ENCODE measurements around the gene TIMM10B. TPM values are rescaled to one million over a fixed set of nuclear protein-coding genes. Genes with fewer than 3 reads are reported as not detected.
A peak's percentile ranks its signal among the peaks of the same experiment; 100 is the strongest.
"Not testable (repeated sequence)": the region's sequence is repeated elsewhere in the genome, so short reads cannot be mapped to it uniquely, and the experiment has no call there.

Gene TIMM10B
- total and polyA plus RNA-seq, 3 donors from 2014 or later = 37.0 to 55.1 (median 49.1) TPM

DNA sequence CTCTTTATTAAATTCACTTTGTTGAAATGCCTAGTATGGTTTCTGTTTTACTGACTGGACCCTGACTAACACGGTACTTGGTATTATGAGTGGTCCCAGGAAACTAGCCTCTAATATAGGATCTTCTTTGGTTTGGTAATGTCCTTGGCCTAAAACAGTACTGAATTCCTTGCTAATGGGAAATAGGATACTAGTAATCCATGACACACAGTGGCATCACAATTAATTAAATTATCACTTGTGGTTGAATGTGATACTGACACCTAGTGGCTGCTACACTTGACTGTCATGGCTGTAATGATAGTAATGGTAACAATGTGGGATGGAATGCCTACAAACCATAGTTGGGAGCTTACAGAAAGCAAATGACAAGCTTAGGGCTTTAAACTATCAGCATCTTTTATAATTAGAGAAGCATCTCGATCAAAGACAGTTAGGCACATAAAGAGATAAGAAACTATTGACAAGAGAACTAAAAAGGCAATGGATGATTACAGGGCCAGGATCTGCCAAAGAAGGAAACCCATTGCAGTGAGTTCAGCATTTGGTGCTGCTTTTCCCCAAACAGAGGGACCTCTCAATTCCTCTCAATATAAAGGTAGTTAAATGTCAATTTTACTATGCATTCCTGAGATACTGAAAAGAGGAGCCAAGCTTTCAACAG lies 24.4 kb downstream of the TIMM10B start:
- no peaks in the 10 kb centered on the region for H3K27me3 ChIP-seq
- DNase-seq = peak; percentile 32
- TF ChIP-seq, protein P1, sequence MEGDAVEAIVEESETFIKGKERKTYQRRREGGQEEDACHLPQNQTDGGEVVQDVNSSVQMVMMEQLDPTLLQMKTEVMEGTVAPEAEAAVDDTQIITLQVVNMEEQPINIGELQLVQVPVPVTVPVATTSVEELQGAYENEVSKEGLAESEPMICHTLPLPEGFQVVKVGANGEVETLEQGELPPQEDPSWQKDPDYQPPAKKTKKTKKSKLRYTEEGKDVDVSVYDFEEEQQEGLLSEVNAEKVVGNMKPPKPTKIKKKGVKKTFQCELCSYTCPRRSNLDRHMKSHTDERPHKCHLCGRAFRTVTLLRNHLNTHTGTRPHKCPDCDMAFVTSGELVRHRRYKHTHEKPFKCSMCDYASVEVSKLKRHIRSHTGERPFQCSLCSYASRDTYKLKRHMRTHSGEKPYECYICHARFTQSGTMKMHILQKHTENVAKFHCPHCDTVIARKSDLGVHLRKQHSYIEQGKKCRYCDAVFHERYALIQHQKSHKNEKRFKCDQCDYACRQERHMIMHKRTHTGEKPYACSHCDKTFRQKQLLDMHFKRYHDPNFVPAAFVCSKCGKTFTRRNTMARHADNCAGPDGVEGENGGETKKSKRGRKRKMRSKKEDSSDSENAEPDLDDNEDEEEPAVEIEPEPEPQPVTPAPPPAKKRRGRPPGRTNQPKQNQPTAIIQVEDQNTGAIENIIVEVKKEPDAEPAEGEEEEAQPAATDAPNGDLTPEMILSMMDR (IDR thresholded peaks at IDR 0.05) = peak; percentile 22 to 70 (median 60)
- TF ChIP-seq POLR2A (IDR thresholded peaks at IDR 0.05) = no peak
- 70 to 72% methylated on average over 2 of the region's 2 CpGs for WGBS, 2 donors
- no peaks in the 10 kb centered on the region for H3K36me3 ChIP-seq (ENCODE audit: low read depth, missing control alignments)
- no peak overlapping the region for H3K27ac ChIP-seq
- no peak overlapping the region for H3K4me3 ChIP-seq
- intact Hi-C loops (cut with DNase I; ENCODE audit: low total_unique reads) = no loop called here
- no peaks in the 10 kb centered on the region for H3K4me1 ChIP-seq
- no peaks in the 10 kb centered on the region for H3K9me3 ChIP-seq

- no peak for TF ChIP-seq POLR2A (IDR thresholded peaks at IDR 0.05)
- TF ChIP-seq, protein P1 (IDR thresholded peaks at IDR 0.05) = no peak
- Histone ChIP-seq H3K27me3 (no peaks in the 10 kb centered on the region), H3K27ac (no peak overlapping the region), H3K36me3 (ENCODE audit: low read depth, missing control alignments) (no peaks in the 10 kb centered on the region), H3K9me3 (no peaks in the 10 kb centered on the region), H3K4me3 (no peak overlapping the region), H3K4me1 (no peaks in the 10 kb centered on the region)
- intact Hi-C loops (cut with DNase I; ENCODE audit: low total_unique reads) = no loop called here
- DNase-seq = no peak
These were observed 35.6 kb downstream of the TIMM10B start for GRCh38 chr11:6516865-6517264.

DNA sequence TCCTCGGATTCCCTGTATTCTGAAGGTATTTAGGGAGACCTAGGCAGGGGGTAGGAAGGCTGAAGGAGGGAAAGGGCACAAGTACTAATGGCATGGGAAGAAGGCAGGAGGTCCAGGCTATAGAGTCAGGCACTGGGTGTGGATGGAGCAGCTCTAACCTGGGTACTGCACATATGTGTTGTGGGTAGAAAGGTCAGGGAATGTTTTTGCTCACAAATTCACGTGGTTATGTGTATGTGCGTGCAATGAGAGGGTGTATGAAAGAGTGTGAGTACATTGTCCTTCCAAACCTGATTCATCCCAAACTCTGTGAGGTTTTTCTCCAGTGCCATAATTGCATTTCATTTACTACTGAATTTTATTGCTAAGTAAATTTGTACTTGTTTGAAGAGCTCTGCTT lies 39.0 kb downstream of the TIMM10B start:
- no peaks in the 10 kb centered on the region for H3K27me3 ChIP-seq
- H3K27ac ChIP-seq = no peak overlapping the region
- H3K4me1 ChIP-seq = no peaks in the 10 kb centered on the region
- no peak overlapping the region for H3K4me3 ChIP-seq
- no peak for DNase-seq
- H3K36me3 ChIP-seq (ENCODE audit: low read depth, missing control alignments) = no peaks in the 10 kb centered on the region
- no peaks in the 10 kb centered on the region for H3K9me3 ChIP-seq
- intact Hi-C loops (cut with DNase I; ENCODE audit: low total_unique reads) = no loop called here
- WGBS, 2 donors = 90 to 95% methylated on average over 3 of the region's 3 CpGs
- no peak for TF ChIP-seq POLR2A (IDR thresholded peaks at IDR 0.05)
- TF ChIP-seq, protein P1 (IDR thresholded peaks at IDR 0.05) = no peak

DNA sequence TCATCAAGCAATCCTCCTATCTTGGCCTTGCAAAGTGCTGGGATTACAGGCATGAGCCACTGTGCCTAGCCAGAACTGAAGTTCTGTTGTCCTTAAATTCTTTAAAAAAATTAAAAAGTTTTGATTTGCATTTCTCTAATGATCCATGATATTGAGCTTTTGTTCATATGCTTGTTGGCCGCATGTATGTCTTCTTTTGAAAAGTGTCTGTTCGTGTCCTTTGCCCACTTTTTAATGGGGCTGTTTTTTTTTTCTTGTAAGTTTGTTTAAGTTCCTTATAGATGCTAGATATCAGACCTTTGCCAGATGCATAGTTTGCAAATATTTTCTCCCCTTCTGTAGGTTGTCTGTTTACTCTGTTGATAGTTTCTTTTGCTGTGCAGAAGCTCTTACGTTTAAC lies 40.6 kb downstream of the TIMM10B start:
- H3K27ac ChIP-seq; H3K4me1 ChIP-seq; H3K27me3 ChIP-seq; intact Hi-C loops (cut with DNase I; ENCODE audit: low total_unique reads); H3K4me3 ChIP-seq; H3K9me3 ChIP-seq; H3K36me3 ChIP-seq (ENCODE audit: low read depth, missing control alignments); DNase-seq: not testable (repeated sequence)
- 96 to 97% methylated on average over 3 of the region's 3 CpGs for WGBS, 2 donors

DNA sequence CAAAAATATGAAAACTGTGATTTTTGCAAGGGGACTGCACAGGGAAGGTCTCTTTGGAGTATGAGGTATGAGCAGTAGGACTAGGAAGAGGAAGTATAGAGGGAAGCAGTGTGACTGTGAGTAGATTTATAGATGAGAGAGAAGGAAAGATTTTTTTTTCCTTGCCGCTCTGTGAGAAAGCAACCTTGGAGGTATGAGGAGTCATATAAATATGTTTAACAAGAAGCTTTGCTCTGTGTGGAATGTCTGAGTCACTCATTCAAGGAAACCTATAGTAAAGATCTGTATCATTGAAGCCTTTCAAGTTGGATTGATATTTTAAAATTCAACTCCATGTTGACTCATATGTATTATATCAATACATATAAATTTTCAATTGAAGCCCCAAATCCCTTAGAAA lies 42.0 kb downstream of the TIMM10B start:
- TF ChIP-seq, protein P1 (IDR thresholded peaks at IDR 0.05) = no peak
- no peak for TF ChIP-seq POLR2A (IDR thresholded peaks at IDR 0.05)
- Histone ChIP-seq H3K27ac (no peak overlapping the region), H3K36me3 (ENCODE audit: low read depth, missing control alignments) (no peaks in the 10 kb centered on the region), H3K9me3 (no peaks in the 10 kb centered on the region), H3K4me1 (no peaks in the 10 kb centered on the region), H3K27me3 (no peaks in the 10 kb centered on the region), H3K4me3 (no peak overlapping the region)
- no peak for DNase-seq
- WGBS, 2 donors = 0% methylated on average over 1 of the region's 1 CpG
- intact Hi-C loops (cut with DNase I; ENCODE audit: low total_unique reads) = no loop called here

Measured in testis (tissue), 3 donors.